ENCODE measurements around the gene SLC44A1. TPM values are rescaled to one million over a fixed set of nuclear protein-coding genes. Genes with fewer than 3 reads are reported as not detected.

The SLC44A1 gene
- total RNA-seq, 1 experiment from 2014 or later, result 30.1 TPM

GRCh38 chr9:105421864-105422263 lies 177.4 kb downstream of the SLC44A1 start:
- DNase-seq (ENCODE audit: low read depth), result no peak

GRCh38 chr9:105425816-105426433 lies 181.5 kb downstream of the SLC44A1 start:
- peak; percentile 28 for DNase-seq (ENCODE audit: low read depth)

GRCh38 chr9:105426657-105427056 lies 182.2 kb downstream of the SLC44A1 start:
- DNase-seq (ENCODE audit: low read depth), result no peak

- DNase-seq (ENCODE audit: low read depth), result no peak
These were observed 187.2 kb downstream of the SLC44A1 start for GRCh38 chr9:105431424-105432246.

GRCh38 chr9:105432247-105432842 lies 187.9 kb downstream of the SLC44A1 start:
- no peak for DNase-seq (ENCODE audit: low read depth)

GRCh38 chr9:105435453-105435852 lies 191.0 kb downstream of the SLC44A1 start:
- DNase-seq (ENCODE audit: low read depth), result no peak

- DNase-seq (ENCODE audit: low read depth), result no peak
These were observed 192.3 kb downstream of the SLC44A1 start for GRCh38 chr9:105436783-105437182.

- DNase-seq (ENCODE audit: low read depth), result no peak
These were observed 193.3 kb downstream of the SLC44A1 start for GRCh38 chr9:105437704-105438103.

- DNase-seq (ENCODE audit: low read depth), result no peak
These were observed 193.8 kb downstream of the SLC44A1 start for GRCh38 chr9:105438141-105438806.

- DNase-seq (ENCODE audit: low read depth), result peak; percentile 17
These were observed 195.0 kb downstream of the SLC44A1 start for GRCh38 chr9:105439428-105439827.

GRCh38 chr9:105441616-105442160 lies 197.2 kb downstream of the SLC44A1 start:
- DNase-seq (ENCODE audit: low read depth), result no peak

- no peak for DNase-seq (ENCODE audit: low read depth)
These were observed 198.7 kb downstream of the SLC44A1 start for GRCh38 chr9:105443121-105443520.

GRCh38 chr9:105444130-105444529 lies 199.7 kb downstream of the SLC44A1 start:
- DNase-seq (ENCODE audit: low read depth), result peak; percentile 70

- no peak for DNase-seq (ENCODE audit: low read depth)
These were observed 200.9 kb downstream of the SLC44A1 start for GRCh38 chr9:105445203-105445881.

GRCh38 chr9:105447386-105447813 lies 202.9 kb downstream of the SLC44A1 start:
- DNase-seq (ENCODE audit: low read depth), result no peak

- peak; percentile 90 for DNase-seq (ENCODE audit: low read depth)
These were observed 203.7 kb downstream of the SLC44A1 start, which contains the start of gene FSD1L for GRCh38 chr9:105447814-105448812. FSD1L (plus strand) TSS chr9:105448034; CDS start chr9:105448221, 187 bp downstream.

- DNase-seq (ENCODE audit: low read depth), result no peak
These were observed 204.6 kb downstream of the SLC44A1 start for GRCh38 chr9:105449081-105449480.

- no peak for DNase-seq (ENCODE audit: low read depth)
These were observed 207.7 kb downstream of the SLC44A1 start for GRCh38 chr9:105452185-105452584.

- DNase-seq (ENCODE audit: low read depth), result no peak
These were observed 211.5 kb downstream of the SLC44A1 start for GRCh38 chr9:105455836-105456475.
